ENCODE measurements around the gene TULP4. TPM values are rescaled to one million over a fixed set of nuclear protein-coding genes. Genes with fewer than 3 reads are reported as not detected.

Gene TULP4
- total RNA-seq, 1 experiment from 2014 or later = 126 TPM

DNA sequence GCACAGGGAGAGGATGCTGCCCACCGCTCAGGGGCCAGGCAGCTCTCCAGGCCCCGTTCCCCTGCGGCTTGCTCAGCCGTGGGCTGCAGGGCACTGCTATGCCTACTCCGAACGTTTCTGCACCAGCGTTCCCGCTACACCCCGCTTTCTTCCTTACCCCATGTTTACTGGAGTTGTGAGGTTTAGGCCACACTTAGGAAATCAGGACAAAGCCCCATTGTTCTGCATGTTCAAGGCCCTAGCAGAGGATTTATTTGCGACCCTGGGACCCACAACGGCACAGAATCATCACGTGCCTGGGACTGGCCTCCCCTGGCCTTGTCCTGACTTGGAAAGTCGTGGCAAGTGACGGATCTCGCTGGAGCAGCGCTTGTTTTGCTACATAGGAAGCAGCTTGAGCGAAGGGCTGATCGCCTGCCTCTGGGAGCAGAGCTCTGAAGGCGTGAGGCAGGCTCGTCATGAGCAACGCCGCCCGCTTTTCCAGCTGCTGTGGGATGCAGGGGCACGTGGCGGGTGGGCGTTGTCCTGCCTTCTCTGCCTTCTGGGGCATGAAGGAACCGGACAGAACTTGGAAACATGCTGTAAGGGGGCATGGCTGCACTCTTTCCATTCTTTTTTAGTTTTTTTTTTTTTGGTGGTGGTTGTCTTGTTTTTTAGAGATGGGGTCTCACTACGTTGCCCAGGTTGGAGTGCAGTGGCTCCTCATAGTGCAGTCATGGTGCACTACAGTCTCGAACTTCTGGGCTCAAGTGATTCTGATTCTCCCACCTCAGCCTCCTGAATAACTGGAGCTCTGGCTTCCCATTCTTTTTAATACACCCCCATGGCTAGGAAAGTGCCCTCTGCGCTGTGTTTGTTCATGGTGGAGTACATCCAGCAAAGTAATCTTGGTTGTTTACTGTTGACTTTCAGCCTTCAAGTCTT lies 233.0 kb downstream of the TULP4 start:
- Histone ChIP-seq H3K27me3 (replicated peaks; ENCODE audit: control insufficient read depth, insufficient read depth, low read length) (no peaks in the 10 kb centered on the region), H3K4me1 (no peaks in the 10 kb centered on the region), H3K4me3 (ENCODE audit: low read depth, low read length) (no peak overlapping the region), H3K9me3 (no peaks in the 10 kb centered on the region), H3K36me3 (ENCODE audit: control insufficient read depth, insufficient read depth, low read length) (no peaks in the 10 kb centered on the region)
- H3K9me3 Mint-ChIP-seq (ENCODE audit: unreplicated experiment) = no peaks in the 10 kb centered on the region
- H3K27me3 Mint-ChIP-seq (ENCODE audit: insufficient read depth, unreplicated experiment) = no peaks in the 10 kb centered on the region
- POLR2A ChIA-PET = no interaction called here
- H3K4me1 Mint-ChIP-seq (ENCODE audit: low read depth, unreplicated experiment) = no peaks in the 10 kb centered on the region
- no TSS peak for BruUV-seq (replicated peaks)
- H3K27ac Mint-ChIP-seq (ENCODE audit: unreplicated experiment) = no peak overlapping the region
- TF ChIP-seq, protein P1, sequence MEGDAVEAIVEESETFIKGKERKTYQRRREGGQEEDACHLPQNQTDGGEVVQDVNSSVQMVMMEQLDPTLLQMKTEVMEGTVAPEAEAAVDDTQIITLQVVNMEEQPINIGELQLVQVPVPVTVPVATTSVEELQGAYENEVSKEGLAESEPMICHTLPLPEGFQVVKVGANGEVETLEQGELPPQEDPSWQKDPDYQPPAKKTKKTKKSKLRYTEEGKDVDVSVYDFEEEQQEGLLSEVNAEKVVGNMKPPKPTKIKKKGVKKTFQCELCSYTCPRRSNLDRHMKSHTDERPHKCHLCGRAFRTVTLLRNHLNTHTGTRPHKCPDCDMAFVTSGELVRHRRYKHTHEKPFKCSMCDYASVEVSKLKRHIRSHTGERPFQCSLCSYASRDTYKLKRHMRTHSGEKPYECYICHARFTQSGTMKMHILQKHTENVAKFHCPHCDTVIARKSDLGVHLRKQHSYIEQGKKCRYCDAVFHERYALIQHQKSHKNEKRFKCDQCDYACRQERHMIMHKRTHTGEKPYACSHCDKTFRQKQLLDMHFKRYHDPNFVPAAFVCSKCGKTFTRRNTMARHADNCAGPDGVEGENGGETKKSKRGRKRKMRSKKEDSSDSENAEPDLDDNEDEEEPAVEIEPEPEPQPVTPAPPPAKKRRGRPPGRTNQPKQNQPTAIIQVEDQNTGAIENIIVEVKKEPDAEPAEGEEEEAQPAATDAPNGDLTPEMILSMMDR (IDR thresholded peaks at IDR 0.05; ENCODE audit: insufficient read depth in 1 of 2, low read depth in 1 of 2, low read length in 1 of 2, severe bottlenecking in 1 of 2, unreplicated experiment in 1 of 2) = no peak
- CTCF ChIA-PET = no interaction called here
- no peak overlapping the region for H3K4me3 Mint-ChIP-seq (ENCODE audit: unreplicated experiment)
- intact Hi-C loops (cut with micrococcal nuclease; ENCODE audit: unreplicated experiment) = no loop called here
- DNase-seq = no peak
- H3K36me3 Mint-ChIP-seq (ENCODE audit: insufficient read depth, unreplicated experiment) = peaks cover 5% of the 10 kb centered on the region

DNA sequence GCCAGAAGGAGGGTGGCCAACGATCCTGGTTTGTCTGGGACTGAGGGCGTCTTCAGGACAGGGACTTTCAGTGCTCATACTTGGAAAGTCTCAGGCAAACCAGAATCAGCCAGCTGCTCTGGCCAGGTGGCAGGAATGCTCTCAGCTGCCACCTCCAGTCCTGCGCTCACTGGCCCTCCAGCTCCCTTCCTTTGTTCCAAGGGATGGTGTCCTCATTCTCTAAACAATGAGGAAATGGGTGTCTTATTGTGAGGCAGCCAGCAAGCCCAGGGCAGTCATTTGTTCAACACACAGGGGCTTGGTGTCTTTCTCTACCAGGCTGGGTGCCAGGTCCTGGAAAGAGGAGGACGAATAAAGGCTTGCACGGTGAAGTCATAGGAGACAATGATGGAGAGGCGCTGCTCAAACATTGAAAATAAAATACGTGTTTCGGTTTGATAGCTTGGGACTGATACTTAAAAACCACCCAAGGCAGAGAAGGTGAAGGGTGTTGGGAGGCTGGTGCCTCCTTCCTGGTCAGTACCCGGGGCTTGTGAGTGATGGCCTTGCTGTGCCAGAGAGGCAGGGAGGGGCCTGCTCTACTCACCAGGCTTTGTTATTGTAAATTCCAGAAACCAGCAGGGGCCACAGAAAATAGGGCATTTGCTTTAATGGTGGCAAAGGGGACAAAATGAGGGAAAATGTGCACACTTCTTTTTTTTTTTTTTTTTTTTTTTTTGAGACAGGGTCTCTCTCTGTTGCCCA lies 236.3 kb downstream of the TULP4 start:
- ChIA-PET POLR2A (no interaction called here), CTCF (no interaction called here)
- Mint-ChIP-seq H3K27me3 (ENCODE audit: insufficient read depth, unreplicated experiment) (no peaks in the 10 kb centered on the region), H3K4me3 (ENCODE audit: unreplicated experiment) (no peak overlapping the region), H3K36me3 (ENCODE audit: insufficient read depth, unreplicated experiment) (peaks cover 5% of the 10 kb centered on the region), H3K4me1 (ENCODE audit: low read depth, unreplicated experiment) (peaks cover 6% of the 10 kb centered on the region), H3K9me3 (ENCODE audit: unreplicated experiment) (no peaks in the 10 kb centered on the region), H3K27ac (ENCODE audit: unreplicated experiment) (no peak overlapping the region)
- H3K4me1 ChIP-seq = no peaks in the 10 kb centered on the region
- no peaks in the 10 kb centered on the region for H3K27me3 ChIP-seq (replicated peaks; ENCODE audit: control insufficient read depth, insufficient read depth, low read length)
- no peak overlapping the region for H3K4me3 ChIP-seq (ENCODE audit: low read depth, low read length)
- no TSS peak for BruUV-seq (replicated peaks)
- H3K36me3 ChIP-seq (ENCODE audit: control insufficient read depth, insufficient read depth, low read length) = no peaks in the 10 kb centered on the region
- H3K9me3 ChIP-seq = no peaks in the 10 kb centered on the region
- no peak for DNase-seq
- intact Hi-C loops (cut with micrococcal nuclease; ENCODE audit: unreplicated experiment) = no loop called here
- TF ChIP-seq, protein P1 (IDR thresholded peaks at IDR 0.05; ENCODE audit: insufficient read depth in 1 of 2, low read depth in 1 of 2, low read length in 1 of 2, severe bottlenecking in 1 of 2, unreplicated experiment in 1 of 2) = no peak

DNA sequence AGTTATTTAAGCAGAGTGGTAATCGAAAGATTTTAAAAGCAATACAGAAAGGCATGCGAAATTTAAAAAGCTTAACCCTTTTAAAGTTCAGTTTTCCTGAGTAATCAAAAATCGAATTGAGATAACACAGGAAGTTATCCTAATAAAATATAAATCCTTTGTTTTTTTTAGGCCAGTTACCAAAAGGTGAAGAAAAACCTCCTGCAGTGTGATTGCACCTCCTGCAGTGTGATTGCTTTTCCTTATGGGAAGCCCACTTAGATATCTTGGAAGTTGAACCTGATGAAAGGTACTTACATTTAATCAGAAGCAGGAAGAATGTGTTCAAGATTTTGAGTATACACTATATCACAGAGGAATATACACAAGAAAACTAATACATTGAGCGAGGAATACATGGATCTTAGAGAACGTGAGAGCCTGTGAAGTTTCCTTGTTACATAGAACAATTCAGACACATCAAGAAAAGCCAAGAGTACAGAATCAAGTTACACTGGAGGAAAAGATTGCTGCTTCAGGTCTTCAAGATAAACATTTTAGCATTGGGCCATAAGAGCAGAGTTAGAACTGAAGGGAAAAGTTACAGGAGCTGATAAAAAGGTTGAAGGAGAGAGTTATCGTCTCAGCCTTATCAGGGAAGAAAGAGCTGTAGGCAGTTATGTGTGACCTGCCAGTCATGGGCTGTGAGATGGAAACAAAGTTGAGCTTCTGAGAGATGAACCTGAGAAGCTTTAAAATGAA lies 240.0 kb downstream of the TULP4 start:
- Mint-ChIP-seq H3K27me3 (ENCODE audit: insufficient read depth, unreplicated experiment) (no peaks in the 10 kb centered on the region), H3K9me3 (ENCODE audit: unreplicated experiment) (no peaks in the 10 kb centered on the region), H3K4me1 (ENCODE audit: low read depth, unreplicated experiment) (peaks cover 6% of the 10 kb centered on the region), H3K27ac (ENCODE audit: unreplicated experiment) (no peak overlapping the region), H3K36me3 (ENCODE audit: insufficient read depth, unreplicated experiment) (peaks cover 5% of the 10 kb centered on the region), H3K4me3 (ENCODE audit: unreplicated experiment) (no peak overlapping the region)
- ChIA-PET CTCF (no interaction called here), POLR2A (no interaction called here)
- Histone ChIP-seq H3K4me1 (no peaks in the 10 kb centered on the region), H3K4me3 (ENCODE audit: low read depth, low read length) (no peak overlapping the region), H3K9me3 (no peaks in the 10 kb centered on the region), H3K27me3 (replicated peaks; ENCODE audit: control insufficient read depth, insufficient read depth, low read length) (no peaks in the 10 kb centered on the region), H3K36me3 (ENCODE audit: control insufficient read depth, insufficient read depth, low read length) (no peaks in the 10 kb centered on the region)
- DNase-seq = no peak
- intact Hi-C loops (cut with micrococcal nuclease; ENCODE audit: unreplicated experiment) = no loop called here
- TF ChIP-seq, protein P1 (IDR thresholded peaks at IDR 0.05; ENCODE audit: insufficient read depth in 1 of 2, low read depth in 1 of 2, low read length in 1 of 2, severe bottlenecking in 1 of 2, unreplicated experiment in 1 of 2) = no peak
- BruUV-seq (replicated peaks) = no TSS peak
